Posterior vena cava (tissue), 2 donors: ENCODE results near the gene ZDBF2. TPM values are rescaled to one million over a fixed set of nuclear protein-coding genes. Genes with fewer than 3 reads are reported as not detected.
"Not testable (repeated sequence)": the region's sequence is repeated elsewhere in the genome, so short reads cannot be mapped to it uniquely, and the experiment has no call there.

Experiments
- DNase-seq: peaks from one replicate; pipeline ENCODE4 v3.0.0-alpha.2; 2020; ENCODE audit warnings: low spot score
- intact Hi-C, 2 donors: fragments of 100-400 bp; cut with DNase I; formaldehyde crosslinking; loops; one replicate each; pipeline versions ENCODE4 v1.14.1 to v1.14.2; 2022 to 2023
- total RNA-seq, 2 donors: library from RNA; stranded (reverse); fragmentation: NEBNext Ultra II Directional; extraction: Animal tissue kit (Norgen Biotek cat#: 25700); gene quantifications; one replicate each; pipeline ENCODE4 v1.2.1, GENCODE V29; 2021
- donor health status: DM: yes; HTN: yes; CAD: no.
- donor health status: DM: yes; HTN: yes; CAD: no.

ZDBF2 gene
- total RNA-seq, 2 donors from 2014 or later: 16.0 to 16.1 TPM

GRCh38 chr2:206257861-206258260 is 16.6 kb upstream of the ZDBF2 start:
- intact Hi-C loops: no loop called here
- DNase-seq: no peak

GRCh38 chr2:206258615-206259014 is 15.8 kb upstream of the ZDBF2 start:
- intact Hi-C loops, DNase-seq: not testable (repeated sequence)

- intact Hi-C loops: no loop called here
Measured at GRCh38 chr2:206259376-206260187, 14.9 kb upstream of the ZDBF2 start.

GRCh38 chr2:206260188-206261012 is 14.1 kb upstream of the ZDBF2 start:
- intact Hi-C loops: no loop called here
- DNase-seq: no peak

More at GRCh38 chr2:206259376-206260187, 14.9 kb upstream of the ZDBF2 start:
- DNase-seq: no peak

GRCh38 chr2:206263959-206264603 is 10.4 kb upstream of the ZDBF2 start:
- DNase-seq: no peak
- intact Hi-C loops: no loop called here

- intact Hi-C loops: no loop called here
- DNase-seq: no peak
Measured at GRCh38 chr2:206266130-206267125, 8.0 kb upstream of the ZDBF2 start.

- intact Hi-C loops: no loop called here
- no peak for DNase-seq
Measured at GRCh38 chr2:206267567-206267966, 6.9 kb upstream of the ZDBF2 start.

GRCh38 chr2:206271065-206271464 is 3.4 kb upstream of the ZDBF2 start:
- intact Hi-C loops: no loop called here
- DNase-seq: no peak

GRCh38 chr2:206273905-206274304 is 558 bp upstream of the ZDBF2 start:
- intact Hi-C loops: loop anchor here in 1 of 2 donors (2.0 kb wide), 1 partner anchor 19 kb away; no protein-coding TSS in a partner anchor
- no peak for DNase-seq

GRCh38 chr2:206275312-206276055 is 1.0 kb downstream of the ZDBF2 start:
- no peak for DNase-seq
- intact Hi-C loops: no loop called here

- no peak for DNase-seq
- intact Hi-C loops: no loop called here
Measured at GRCh38 chr2:206276169-206276942, 1.9 kb downstream of the ZDBF2 start.

- intact Hi-C loops: no loop called here
- no peak for DNase-seq
Measured at GRCh38 chr2:206277503-206277902, 3.0 kb downstream of the ZDBF2 start.

- DNase-seq: no peak
- intact Hi-C loops: no loop called here
Measured at GRCh38 chr2:206282746-206283145, 8.3 kb downstream of the ZDBF2 start.

- intact Hi-C loops: no loop called here
Measured at GRCh38 chr2:206287197-206287596, 12.7 kb downstream of the ZDBF2 start.

GRCh38 chr2:206289391-206289790 is 14.9 kb downstream of the ZDBF2 start:
- intact Hi-C loops: no loop called here
- peak; percentile 32 for DNase-seq

More at GRCh38 chr2:206287197-206287596, 12.7 kb downstream of the ZDBF2 start:
- no peak for DNase-seq

- DNase-seq: no peak
- intact Hi-C loops: no loop called here
Measured at GRCh38 chr2:206296128-206296527, 21.7 kb downstream of the ZDBF2 start.

GRCh38 chr2:206299608-206300007 is 25.1 kb downstream of the ZDBF2 start:
- DNase-seq, intact Hi-C loops: not testable (repeated sequence)
